Peyer's patch (tissue), 4 donors: Measurements from ENCODE around the gene LDLRAD4.

ENCODE experiments used
- CTCF ChIP-seq, 6 experiments: fragments of 450-650 bp in 4 of 6; fragments of 200-600 bp in 2 of 6; sonication (generic) in 1 of 6; IDR thresholded peaks; one replicate each; pipeline ENCODE4 v1.5.1; 2017 to 2019; ENCODE audit warnings: antibody characterized with exemption in 6 of 6, mild to moderate bottlenecking in 3 of 6, moderate library complexity in 1 of 6
- POLR2A ChIP-seq, 2 donors: fragments of 450-650 bp; IDR thresholded peaks; one replicate each; pipeline ENCODE4 v1.5.1; 2017; ENCODE audit warnings: antibody characterized with exemption in 2 of 2, mild to moderate bottlenecking in 2 of 2, moderate library complexity in 2 of 2

- no peak for TF ChIP-seq POLR2A (IDR thresholded peaks at IDR 0.05)
- TF ChIP-seq CTCF (IDR thresholded peaks at IDR 0.05) = no peak
These were observed 35.5 kb downstream of the LDLRAD4 start for GRCh38 chr18:13253786-13254688.
